ENCODE data around the gene PHLDB2.

The PHLDB2 gene

GRCh38 chr3:111907151-111907550 is 48.1 kb downstream of the PHLDB2 start:
- Histone ChIP-seq H3K36me3 (ENCODE audit: insufficient read depth, low read length) (peaks cover 14% of the 10 kb centered on the region), H3K9me3 (replicated peaks; ENCODE audit: low read length) (no peaks in the 10 kb centered on the region), H3K4me1 (ENCODE audit: control insufficient read depth, insufficient read depth, low read length) (peaks cover 42% of the 10 kb centered on the region), H3K9ac (ENCODE audit: low read depth, low read length) (no peak overlapping the region), H3K27me3 (ENCODE audit: control insufficient read depth, insufficient read depth, low read length) (no peaks in the 10 kb centered on the region), H3K4me3 (ENCODE audit: low read length) (no peak overlapping the region), H3K4me2 (ENCODE audit: low read length) (no peak overlapping the region)

- H3K9me3 ChIP-seq (replicated peaks; ENCODE audit: low read length): no peaks in the 10 kb centered on the region
These were observed 51.7 kb downstream of the PHLDB2 start for GRCh38 chr3:111910806-111911205.

GRCh38 chr3:111911446-111911845 is 52.4 kb downstream of the PHLDB2 start:
- Histone ChIP-seq H3K4me2 (ENCODE audit: low read length) (no peak overlapping the region), H3K36me3 (ENCODE audit: insufficient read depth, low read length) (peaks cover 33% of the 10 kb centered on the region), H3K4me3 (ENCODE audit: low read length) (no peak overlapping the region), H3K9ac (ENCODE audit: low read depth, low read length) (no peak overlapping the region), H3K9me3 (replicated peaks; ENCODE audit: low read length) (no peaks in the 10 kb centered on the region), H3K27me3 (ENCODE audit: control insufficient read depth, insufficient read depth, low read length) (no peaks in the 10 kb centered on the region), H3K4me1 (ENCODE audit: control insufficient read depth, insufficient read depth, low read length) (peaks cover 14% of the 10 kb centered on the region)

More at GRCh38 chr3:111910806-111911205, 51.7 kb downstream of the PHLDB2 start:
- H3K36me3 ChIP-seq (ENCODE audit: insufficient read depth, low read length): peaks cover 31% of the 10 kb centered on the region
- H3K27me3 ChIP-seq (ENCODE audit: control insufficient read depth, insufficient read depth, low read length): no peaks in the 10 kb centered on the region
- H3K9ac ChIP-seq (ENCODE audit: low read depth, low read length): no peak overlapping the region
- H3K4me3 ChIP-seq (ENCODE audit: low read length): no peak overlapping the region
- H3K4me1 ChIP-seq (ENCODE audit: control insufficient read depth, insufficient read depth, low read length): peaks cover 14% of the 10 kb centered on the region
- H3K4me2 ChIP-seq (ENCODE audit: low read length): peak overlapping the region; percentile 27

GRCh38 chr3:111913163-111913763 is 54.2 kb downstream of the PHLDB2 start:
- Histone ChIP-seq H3K36me3 (ENCODE audit: insufficient read depth, low read length) (peaks cover 31% of the 10 kb centered on the region), H3K27me3 (ENCODE audit: control insufficient read depth, insufficient read depth, low read length) (no peaks in the 10 kb centered on the region), H3K9me3 (replicated peaks; ENCODE audit: low read length) (no peaks in the 10 kb centered on the region), H3K9ac (ENCODE audit: low read depth, low read length) (no peak overlapping the region), H3K4me1 (ENCODE audit: control insufficient read depth, insufficient read depth, low read length) (peaks cover 21% of the 10 kb centered on the region), H3K4me2 (ENCODE audit: low read length) (no peak overlapping the region), H3K4me3 (ENCODE audit: low read length) (no peak overlapping the region)

- H3K36me3 ChIP-seq (ENCODE audit: insufficient read depth, low read length): peaks cover 48% of the 10 kb centered on the region
- H3K9me3 ChIP-seq (replicated peaks; ENCODE audit: low read length): no peaks in the 10 kb centered on the region
- no peak overlapping the region for H3K4me3 ChIP-seq (ENCODE audit: low read length)
- H3K27me3 ChIP-seq (ENCODE audit: control insufficient read depth, insufficient read depth, low read length): no peaks in the 10 kb centered on the region
- H3K4me2 ChIP-seq (ENCODE audit: low read length): no peak overlapping the region
- no peak overlapping the region for H3K9ac ChIP-seq (ENCODE audit: low read depth, low read length)
- peaks cover 14% of the 10 kb centered on the region for H3K4me1 ChIP-seq (ENCODE audit: control insufficient read depth, insufficient read depth, low read length)
These were observed 56.8 kb downstream of the PHLDB2 start for GRCh38 chr3:111915905-111916304.

- Histone ChIP-seq H3K9me3 (replicated peaks; ENCODE audit: low read length) (no peaks in the 10 kb centered on the region), H3K4me1 (ENCODE audit: control insufficient read depth, insufficient read depth, low read length) (peaks cover 7% of the 10 kb centered on the region), H3K36me3 (ENCODE audit: insufficient read depth, low read length) (peaks cover 52% of the 10 kb centered on the region), H3K4me3 (ENCODE audit: low read length) (no peak overlapping the region), H3K9ac (ENCODE audit: low read depth, low read length) (no peak overlapping the region), H3K4me2 (ENCODE audit: low read length) (no peak overlapping the region), H3K27me3 (ENCODE audit: control insufficient read depth, insufficient read depth, low read length) (no peaks in the 10 kb centered on the region)
These were observed 58.2 kb downstream of the PHLDB2 start for GRCh38 chr3:111917300-111917699.

GRCh38 chr3:111919370-111920065 is 60.5 kb downstream of the PHLDB2 start:
- H3K9ac ChIP-seq (ENCODE audit: low read depth, low read length): no peak overlapping the region
- H3K9me3 ChIP-seq (replicated peaks; ENCODE audit: low read length): no peaks in the 10 kb centered on the region
- H3K27me3 ChIP-seq (ENCODE audit: control insufficient read depth, insufficient read depth, low read length): no peaks in the 10 kb centered on the region
- no peak overlapping the region for H3K4me2 ChIP-seq (ENCODE audit: low read length)
- H3K36me3 ChIP-seq (ENCODE audit: insufficient read depth, low read length): peaks cover 59% of the 10 kb centered on the region
- H3K4me1 ChIP-seq (ENCODE audit: control insufficient read depth, insufficient read depth, low read length): peaks cover 26% of the 10 kb centered on the region
- no peak overlapping the region for H3K4me3 ChIP-seq (ENCODE audit: low read length)

- peaks cover 61% of the 10 kb centered on the region for H3K36me3 ChIP-seq (ENCODE audit: insufficient read depth, low read length)
- H3K4me3 ChIP-seq (ENCODE audit: low read length): no peak overlapping the region
- peaks cover 27% of the 10 kb centered on the region for H3K4me1 ChIP-seq (ENCODE audit: control insufficient read depth, insufficient read depth, low read length)
- no peak overlapping the region for H3K9ac ChIP-seq (ENCODE audit: low read depth, low read length)
- no peaks in the 10 kb centered on the region for H3K9me3 ChIP-seq (replicated peaks; ENCODE audit: low read length)
- no peak overlapping the region for H3K4me2 ChIP-seq (ENCODE audit: low read length)
- H3K27me3 ChIP-seq (ENCODE audit: control insufficient read depth, insufficient read depth, low read length): no peaks in the 10 kb centered on the region
These were observed 62.1 kb downstream of the PHLDB2 start for GRCh38 chr3:111921181-111921580.

GRCh38 chr3:111923095-111923771 is 64.2 kb downstream of the PHLDB2 start:
- Histone ChIP-seq H3K4me3 (ENCODE audit: low read length) (no peak overlapping the region), H3K9me3 (replicated peaks; ENCODE audit: low read length) (no peaks in the 10 kb centered on the region), H3K27me3 (ENCODE audit: control insufficient read depth, insufficient read depth, low read length) (no peaks in the 10 kb centered on the region), H3K9ac (ENCODE audit: low read depth, low read length) (no peak overlapping the region), H3K36me3 (ENCODE audit: insufficient read depth, low read length) (peaks cover 60% of the 10 kb centered on the region), H3K4me2 (ENCODE audit: low read length) (no peak overlapping the region), H3K4me1 (ENCODE audit: control insufficient read depth, insufficient read depth, low read length) (peaks cover 19% of the 10 kb centered on the region)

- Histone ChIP-seq H3K4me1 (ENCODE audit: control insufficient read depth, insufficient read depth, low read length) (peaks cover 19% of the 10 kb centered on the region), H3K27me3 (ENCODE audit: control insufficient read depth, insufficient read depth, low read length) (no peaks in the 10 kb centered on the region), H3K4me2 (ENCODE audit: low read length) (no peak overlapping the region), H3K4me3 (ENCODE audit: low read length) (no peak overlapping the region), H3K9me3 (replicated peaks; ENCODE audit: low read length) (no peaks in the 10 kb centered on the region), H3K9ac (ENCODE audit: low read depth, low read length) (no peak overlapping the region), H3K36me3 (ENCODE audit: insufficient read depth, low read length) (peaks cover 55% of the 10 kb centered on the region)
These were observed 64.7 kb downstream of the PHLDB2 start for GRCh38 chr3:111923806-111924205.

GRCh38 chr3:111924283-111924682 is 65.2 kb downstream of the PHLDB2 start:
- Histone ChIP-seq H3K9ac (ENCODE audit: low read depth, low read length) (no peak overlapping the region), H3K36me3 (ENCODE audit: insufficient read depth, low read length) (peaks cover 50% of the 10 kb centered on the region), H3K4me3 (ENCODE audit: low read length) (no peak overlapping the region), H3K4me1 (ENCODE audit: control insufficient read depth, insufficient read depth, low read length) (peaks cover 19% of the 10 kb centered on the region), H3K4me2 (ENCODE audit: low read length) (no peak overlapping the region), H3K9me3 (replicated peaks; ENCODE audit: low read length) (no peaks in the 10 kb centered on the region), H3K27me3 (ENCODE audit: control insufficient read depth, insufficient read depth, low read length) (no peaks in the 10 kb centered on the region)
